Heart right ventricle (tissue), 16 donors: ENCODE results near the gene SCAF11. TPM values are rescaled to one million over a fixed set of nuclear protein-coding genes. Genes with fewer than 3 reads are reported as not detected.

Source experiments
- ATAC-seq, 8 donors: fragments of 200-7000 bp; cut with Tn5 transposase; one replicate each; pipeline ENCODE4 v1.9.1; 2020; ENCODE audit warnings: mild to moderate bottlenecking in 8 of 8, moderate library complexity in 8 of 8, moderate number of reproducible peaks in 1 of 8
- DNase-seq, 2 donors: peaks; one replicate each; pipeline ENCODE4 v3.0.0-alpha.2; 2020
- H3K27ac ChIP-seq, 10 donors: fragments of 200-600 bp; sonication (generic) in 2 of 10; one replicate each; pipeline versions ENCODE4 v1.5.0 to v1.8.0; 2020 to 2022; ENCODE audit warnings: mild to moderate bottlenecking in 3 of 10
- H3K27me3 ChIP-seq, 7 donors: fragments of 200-600 bp; one replicate each; pipeline ENCODE4 v1.8.0; 2021 to 2022; ENCODE audit warnings: mild to moderate bottlenecking in 2 of 7
- H3K36me3 ChIP-seq, 9 donors: fragments of 200-600 bp; sonication (generic) in 1 of 9; one replicate each; pipeline versions ENCODE4 v1.5.0 to v1.8.0; 2020 to 2022; ENCODE audit warnings: mild to moderate bottlenecking in 2 of 9
- H3K4me1 ChIP-seq, 9 donors: fragments of 200-600 bp; sonication (generic) in 1 of 9; one replicate each; pipeline versions ENCODE4 v1.5.0 to v1.8.0; 2020 to 2022; ENCODE audit warnings: mild to moderate bottlenecking in 4 of 9
- H3K4me3 ChIP-seq, 10 donors: fragments of 200-600 bp; sonication (generic) in 2 of 10; one replicate each; pipeline versions ENCODE4 v1.5.0 to v1.8.0; 2020 to 2022; ENCODE audit warnings: mild to moderate bottlenecking in 7 of 10, moderate library complexity in 2 of 10
- H3K9me3 ChIP-seq, 11 donors: fragments of 200-600 bp in 10 of 11; sonication (generic) in 2 of 11; one replicate each; pipeline versions ENCODE4 v1.5.0 to v1.8.0; 2013 to 2022; ENCODE audit warnings: mild to moderate bottlenecking in 2 of 11, control low read depth in 1 of 11, moderate library complexity in 1 of 11
- WGBS, 2 donors: extraction: QIAGEN DNeasy Blood & Tissue Kit; methylation state at CpG; one replicate each; pipeline ENCODE4 v1.1.7; 2013; ENCODE audit warnings: inconsistent platforms in 1 of 2; 5-methylcytosine and 5-hydroxymethylcytosine counted together
- intact Hi-C, 10 donors: fragments of 100-400 bp; cut with DNase I; formaldehyde crosslinking; loops; one replicate each; pipeline versions ENCODE4 v1.11.1 to v1.14.2; 2022
- polyA plus RNA-seq, 2 donors: library from polyadenylated mRNA; stranded (reverse); fragments of 200-250 nt; gene quantifications; one replicate each; pipeline ENCODE4 v1.2.3, GENCODE V29; 2013
- total RNA-seq, 10 donors: library from RNA; stranded (reverse); fragmentation: NEBNext Ultra II Directional in 3 of 10; extraction: Animal tissue kit (Norgen Biotek cat#: 25700) in 3 of 10; gene quantifications; one replicate each; pipeline versions ENCODE4 v1.2.1 to v1.2.4, GENCODE V29; 2021 to 2023
- TF ChIP-seq, protein P1 (sequence below), 9 donors: fragments of 200-600 bp; sonication (generic) in 2 of 9; IDR thresholded peaks; one replicate each; pipeline versions ENCODE4 v1.5.0 to v1.8.0; 2021 to 2022; ENCODE audit warnings: antibody characterized with exemption in 9 of 9, mild to moderate bottlenecking in 5 of 9, moderate library complexity in 1 of 9
- donor health status: Arrhythmogenic right ventricular cardiomyopathy.
- donor health status: ischemic (EF 13 %, LVEDD 7.1; RV severe dilation, severe dysfunction).
- donor health status: healthy with polysubstance abuse.
- donor health status: DM: no; HTN: yes; CAD: no.
- donor health status: DM: no; HTN: no; CAD: no.
- donor health status: ischemic (EF 25% LVEDD 6.9; RV normal size, moderate dysfunction).
- donor health status: ischemic (EF 25% LVEDD 5.7; RV mildly dilated, moderate dysfunction).
- donor health status: healthy.
- donor health status: DM: yes; HTN: yes; CAD: no.
- donor health status: Ischemic cardiomyopathy.
- donor health status: ischemic (EF 35%, LVEDD 5.7; RV mildly dilated, moderate dysfunction).
- donor health status: nonischemic (EF 11% LVEDD 7.7; RV severe dilation, severe dysfunction).
- donor health status: DM: yes; HTN: yes; CAD: no.
- donor health status: PGD.
- donor health status: ischemic (EF 29% LVEDD 5.4; RV normal size, mild dysfunction).
- donor health status: nonischemic (EF 23%, LVEDD 6.1; RV moderate dilation, normal function).

The SCAF11 gene
- total and polyA plus RNA-seq, 12 donors, result 15.1 to 112 (median 85.6) TPM

DNA sequence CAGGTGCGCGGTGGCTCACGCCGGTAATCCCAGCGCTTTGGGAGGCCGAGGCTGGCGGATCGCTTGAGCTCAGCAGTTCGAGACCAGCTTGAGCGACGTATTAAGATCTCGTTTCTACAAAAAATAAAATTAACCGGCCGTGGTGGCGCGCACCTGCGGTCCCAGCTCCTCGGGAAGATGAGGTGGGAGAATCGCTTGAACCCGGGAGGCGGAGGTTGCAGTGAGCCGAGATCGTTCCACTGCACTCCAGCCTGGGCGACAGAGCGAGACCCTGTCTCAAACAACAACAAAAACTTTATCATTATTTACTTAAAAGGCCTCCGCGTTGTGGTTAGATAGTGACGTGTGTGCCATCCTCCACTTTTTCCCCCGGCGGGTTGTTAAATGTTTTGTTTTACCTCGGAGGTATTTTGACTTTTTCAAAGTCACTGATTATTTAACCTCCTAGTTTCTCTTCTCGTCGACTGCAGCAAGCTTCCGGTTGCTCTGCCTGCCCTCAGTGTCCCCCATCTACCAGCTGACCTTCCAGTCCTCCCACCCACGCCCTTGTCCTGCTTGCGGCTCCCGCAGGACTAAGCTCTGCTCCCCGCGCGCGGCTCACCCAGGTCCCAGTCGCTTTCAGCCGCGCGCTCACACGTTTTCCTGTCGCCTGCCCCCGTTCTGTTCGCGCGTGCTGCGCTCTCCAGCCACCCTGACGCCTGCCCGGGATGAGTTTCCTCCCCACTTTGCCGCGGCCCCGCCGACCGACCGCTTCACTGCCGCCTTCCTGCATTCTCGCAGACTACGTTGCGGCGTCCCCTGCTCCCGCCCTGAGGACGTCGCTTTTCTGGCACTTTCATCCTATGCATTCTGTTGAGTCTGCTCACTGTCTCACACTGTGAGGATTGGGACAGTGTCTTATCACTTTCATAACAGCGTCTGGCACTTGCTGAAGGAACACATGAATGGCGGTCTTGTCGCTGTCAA, 1.2 kb upstream of the SCAF11 start:
- ATAC-seq, result peak; percentile 26 to 60 (median 52)
- H3K4me3 ChIP-seq, result peak overlapping the region; percentile 18 to 97 (median 72)
- peak; percentile 79 to 84 for DNase-seq
- TF ChIP-seq, protein P1, sequence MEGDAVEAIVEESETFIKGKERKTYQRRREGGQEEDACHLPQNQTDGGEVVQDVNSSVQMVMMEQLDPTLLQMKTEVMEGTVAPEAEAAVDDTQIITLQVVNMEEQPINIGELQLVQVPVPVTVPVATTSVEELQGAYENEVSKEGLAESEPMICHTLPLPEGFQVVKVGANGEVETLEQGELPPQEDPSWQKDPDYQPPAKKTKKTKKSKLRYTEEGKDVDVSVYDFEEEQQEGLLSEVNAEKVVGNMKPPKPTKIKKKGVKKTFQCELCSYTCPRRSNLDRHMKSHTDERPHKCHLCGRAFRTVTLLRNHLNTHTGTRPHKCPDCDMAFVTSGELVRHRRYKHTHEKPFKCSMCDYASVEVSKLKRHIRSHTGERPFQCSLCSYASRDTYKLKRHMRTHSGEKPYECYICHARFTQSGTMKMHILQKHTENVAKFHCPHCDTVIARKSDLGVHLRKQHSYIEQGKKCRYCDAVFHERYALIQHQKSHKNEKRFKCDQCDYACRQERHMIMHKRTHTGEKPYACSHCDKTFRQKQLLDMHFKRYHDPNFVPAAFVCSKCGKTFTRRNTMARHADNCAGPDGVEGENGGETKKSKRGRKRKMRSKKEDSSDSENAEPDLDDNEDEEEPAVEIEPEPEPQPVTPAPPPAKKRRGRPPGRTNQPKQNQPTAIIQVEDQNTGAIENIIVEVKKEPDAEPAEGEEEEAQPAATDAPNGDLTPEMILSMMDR (IDR thresholded peaks at IDR 0.05), result no peak
- H3K4me1 ChIP-seq, result peaks cover 4 to 41% (median 30%) of the 10 kb centered on the region in 9 donors
- H3K36me3 ChIP-seq, result peaks cover 0 to 8% (median 0%) of the 10 kb centered on the region in 9 donors
- WGBS, 2 donors, result 1% methylated on average over 71 of the region's 71 CpGs
- intact Hi-C loops, result loop anchor here in 6 of 10 donors (2.0 to 10.0 kb wide), 9 partner anchors 227 to 683 kb away; partner anchors contain the start of genes ARID2 (in 2 of the 6) and SLC38A2 (in 1 of the 6)
- H3K27me3 ChIP-seq, result no peaks in the 10 kb centered on the region
- H3K9me3 ChIP-seq, result no peaks in the 10 kb centered on the region
- peak overlapping the region; percentile 82 to 100 (median 98) for H3K27ac ChIP-seq

DNA sequence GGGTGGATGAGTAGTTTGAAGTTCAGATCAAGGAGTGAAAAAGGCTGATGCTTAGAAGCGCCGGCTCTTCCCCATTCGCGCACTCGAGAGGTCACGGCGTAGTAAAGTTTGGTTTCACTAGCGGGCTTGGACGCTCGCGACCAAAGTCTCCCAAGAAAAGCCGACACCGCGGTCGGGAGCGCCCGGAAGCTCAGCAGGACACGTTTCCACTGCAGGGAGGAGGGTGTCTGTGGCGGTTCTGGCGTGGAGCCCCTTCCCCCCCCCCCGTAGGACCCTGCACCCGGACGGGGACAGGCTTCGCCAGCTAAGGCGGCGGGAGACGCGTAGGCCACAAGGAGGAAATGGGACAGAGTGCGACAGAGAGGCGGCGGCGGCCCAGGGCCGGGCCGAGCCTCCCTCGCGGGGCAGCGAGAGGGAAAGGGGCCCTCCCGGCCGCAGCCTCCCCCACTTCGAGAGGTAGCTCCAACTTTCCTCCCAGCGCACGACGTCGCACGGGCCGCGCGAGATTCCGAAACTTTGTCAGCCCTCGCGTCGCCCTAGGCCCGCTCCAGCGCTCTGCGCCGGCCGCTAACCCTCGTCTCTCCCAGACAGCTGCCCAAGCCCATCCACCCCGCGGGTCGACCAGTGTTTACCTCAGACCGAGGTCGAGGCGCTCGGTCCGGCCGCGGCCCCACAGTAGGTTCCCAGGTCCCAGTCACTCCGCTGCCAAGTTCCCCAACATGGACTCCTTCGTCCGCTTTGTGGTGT, 480 bp downstream of the SCAF11 start:
- ATAC-seq (peak; percentile 26 to 74 (median 42)), DNase-seq (peak; percentile 73 to 77)
- intact Hi-C loops, result loop anchor here in 6 of 10 donors (1.0 to 10.0 kb wide), 10 partner anchors 225 to 685 kb away; partner anchors contain the start of genes ARID2 (in 2 of the 6) and SLC38A2 (in 1 of the 6)
- Histone ChIP-seq H3K4me3 (peak overlapping the region; percentile 68 to 97 (median 86)), H3K27ac (peak overlapping the region; percentile 96 to 100 (median 99)), H3K27me3 (no peaks in the 10 kb centered on the region), H3K36me3 (peaks cover 0 to 24% (median 0%) of the 10 kb centered on the region in 9 donors), H3K9me3 (no peaks in the 10 kb centered on the region), H3K4me1 (peaks cover 7 to 57% (median 47%) of the 10 kb centered on the region in 9 donors)
- WGBS, 2 donors, result 0% methylated on average over 69 to 71 of the region's 71 CpGs
- TF ChIP-seq, protein P1 (IDR thresholded peaks at IDR 0.05), result no peak

DNA sequence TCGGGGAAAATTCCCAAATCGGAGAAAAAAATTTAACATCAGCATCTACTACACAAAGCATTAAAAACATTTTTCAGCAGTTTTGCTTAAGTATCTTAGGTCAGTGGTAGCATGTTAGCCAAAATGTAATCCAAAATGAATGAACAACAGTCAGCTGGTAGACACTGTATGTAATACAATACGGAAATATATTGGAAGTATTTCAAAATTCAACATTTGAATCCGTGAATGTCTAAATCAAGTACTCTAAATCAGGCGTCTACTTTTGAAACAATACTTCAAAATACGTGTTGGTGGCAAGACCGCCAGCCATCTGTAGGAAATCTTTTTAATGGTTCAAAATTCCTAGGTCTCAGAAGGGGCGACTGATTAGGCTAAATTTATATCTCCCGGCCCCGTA, 1.1 kb downstream of the SCAF11 start:
- Histone ChIP-seq H3K4me1 (peaks cover 7 to 63% (median 53%) of the 10 kb centered on the region in 9 donors), H3K27ac (peak overlapping the region; percentile 96 to 100 (median 99)), H3K4me3 (peak overlapping the region; percentile 68 to 97 (median 86)), H3K9me3 (no peaks in the 10 kb centered on the region), H3K27me3 (no peaks in the 10 kb centered on the region), H3K36me3 (peaks cover 0 to 25% (median 0%) of the 10 kb centered on the region in 9 donors)
- intact Hi-C loops, result no loop called here
- ATAC-seq (no peak), DNase-seq (no peak)
- 1% methylated on average over 10 of the region's 10 CpGs for WGBS, 2 donors
- TF ChIP-seq, protein P1 (IDR thresholded peaks at IDR 0.05), result no peak

DNA sequence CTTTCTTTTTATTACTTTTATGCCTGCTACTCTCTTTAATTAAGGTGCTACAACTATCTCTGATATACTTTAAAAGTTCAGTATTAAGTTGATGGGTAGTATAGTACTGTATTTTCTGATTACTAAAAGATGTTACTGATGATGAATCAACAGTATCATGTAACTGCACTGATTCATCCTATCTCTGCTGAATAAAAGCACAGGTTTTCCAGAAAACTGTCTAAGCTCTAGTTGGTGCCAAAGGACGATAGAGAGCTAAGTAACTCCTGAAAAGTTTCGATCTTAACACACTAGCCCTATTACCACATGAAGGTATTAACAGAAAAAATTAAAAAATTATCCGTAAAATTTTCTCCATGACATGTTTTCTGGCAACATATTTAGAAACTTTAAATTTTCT, 2.1 kb downstream of the SCAF11 start:
- H3K9me3 ChIP-seq, result no peaks in the 10 kb centered on the region
- H3K4me1 ChIP-seq, result peaks cover 10 to 71% (median 59%) of the 10 kb centered on the region in 9 donors
- H3K36me3 ChIP-seq, result peaks cover 0 to 25% (median 0%) of the 10 kb centered on the region in 9 donors
- peak overlapping the region in 8 of 10 donors; percentile 44 to 100 (median 99) for H3K27ac ChIP-seq
- TF ChIP-seq, protein P1 (IDR thresholded peaks at IDR 0.05), result no peak
- 27 to 39% methylated on average over 3 of the region's 3 CpGs for WGBS, 2 donors
- ATAC-seq (no peak), DNase-seq (no peak)
- no peaks in the 10 kb centered on the region for H3K27me3 ChIP-seq
- intact Hi-C loops, result no loop called here
- peak overlapping the region in 8 of 10 donors; percentile 68 to 97 (median 86) for H3K4me3 ChIP-seq
